CD4-positive, alpha-beta T cell (primary cell): Measurements from ENCODE around the gene FAM222B. TPM values are rescaled to one million over a fixed set of nuclear protein-coding genes. Genes with fewer than 3 reads are reported as not detected.

Experiments used
- ATAC-seq: fragments of 200-7000 bp; cut with Tn5 transposase; one replicate; pipeline ENCODE4 v1.10.0; 2022; ENCODE audit warnings: mild to moderate bottlenecking; ENCODE audit not compliant: poor library complexity
- CTCF ChIA-PET: fragments of 350-600 bp; sonication (Branson Sonifier 250); formaldehyde crosslinking; loops from one replicate; lab custom pipeline; 2021; ENCODE audit warnings: antibody characterized with exemption, inconsistent platforms; lab: Charles Lee
- POLR2A ChIA-PET: fragments of 350-600 bp; sonication (Branson Sonifier 250); formaldehyde crosslinking; loops from one replicate; lab custom pipeline; 2021; ENCODE audit warnings: antibody characterized with exemption, inconsistent platforms; lab: Charles Lee
- DNase-seq, 14 experiments: peaks; one replicate each; pipeline ENCODE4 v3.0.0-alpha.2; 2013 to 2020; ENCODE audit warnings: mixed read lengths in 2 of 14
- H3K27ac ChIP-seq, 2 donors: one replicate each; pipeline versions ENCODE4 v1.5.1 to v1.7.0; 2013; ENCODE audit warnings: low read length in 2 of 2, low read depth in 1 of 2, mild to moderate bottlenecking in 1 of 2
- H3K27me3 ChIP-seq, 2 experiments: 1 replicate in 1 of 2; 2 replicates in 1 of 2; pipeline versions ENCODE4 v1.6.1 to v1.7.0; 2013; ENCODE audit warnings: low read length in 2 of 2, control low read depth in 1 of 2, mild to moderate bottlenecking in 1 of 2, moderate library complexity in 1 of 2; ENCODE audit not compliant: insufficient read depth in 2 of 2, control insufficient read depth in 1 of 2
- H3K36me3 ChIP-seq: one replicate; pipeline ENCODE4 v1.6.1; 2013; ENCODE audit warnings: low read length, control low read depth; ENCODE audit not compliant: insufficient read depth
- H3K4me1 ChIP-seq: one replicate; pipeline ENCODE4 v1.6.1; 2013; ENCODE audit warnings: low read length, control low read depth; ENCODE audit not compliant: insufficient read depth
- H3K4me3 ChIP-seq: one replicate; pipeline ENCODE4 v1.5.1; 2013; ENCODE audit warnings: mild to moderate bottlenecking, low read length, moderate library complexity
- H3K9me3 ChIP-seq, 2 experiments: 1 replicate in 1 of 2; 2 replicates in 1 of 2; pipeline versions ENCODE4 v1.6.1 to v1.7.0; 2013; ENCODE audit warnings: low read length in 2 of 2, mild to moderate bottlenecking in 2 of 2, control low read depth in 1 of 2, moderate library complexity in 1 of 2; ENCODE audit not compliant: control insufficient read depth in 1 of 2, insufficient read depth in 1 of 2
- H3K27ac Mint-ChIP-seq: one replicate; pipeline ENCODE4 v1.8.0; 2020; ENCODE audit warnings: mixed read lengths
- H3K27me3 Mint-ChIP-seq: one replicate; pipeline ENCODE4 v1.8.0; 2021; ENCODE audit warnings: mixed read lengths
- H3K36me3 Mint-ChIP-seq: one replicate; pipeline ENCODE4 v1.8.0; 2021; ENCODE audit warnings: low read depth, mixed read lengths
- H3K4me1 Mint-ChIP-seq: one replicate; pipeline ENCODE4 v1.8.0; 2021; ENCODE audit warnings: low read depth, mixed read lengths
- H3K4me3 Mint-ChIP-seq: one replicate; pipeline ENCODE4 v1.8.0; 2020; ENCODE audit warnings: mild to moderate bottlenecking, mixed read lengths
- H3K9me3 Mint-ChIP-seq: one replicate; pipeline ENCODE4 v1.8.0; 2020; ENCODE audit warnings: mixed read lengths
- intact Hi-C, 2 experiments: fragments of 100-400 bp; cut with DNase I in 1 of 2; cut with micrococcal nuclease in 1 of 2; formaldehyde crosslinking; loops; one replicate each; pipeline versions ENCODE4 v1.15.1 to v1.9.0; 2023 to 2025; cut with DNase I, micrococcal nuclease
- total RNA-seq, 174 experiments: library from RNA in 2 of 174; stranded (reverse) in 2 of 174; gene quantifications; one replicate each; pipeline ENCODE4 v1.2.3 and lab custom pipeline; 2021 to 2026
- TF ChIP-seq, protein P1 (sequence below): fragments of 200-600 bp; IDR thresholded peaks from one replicate; pipeline ENCODE4 v1.8.0; 2022; ENCODE audit warnings: antibody characterized with exemption, mild to moderate bottlenecking

The FAM222B gene
- total RNA-seq, 2 experiments from 2014 or later: 17.3 to 17.5 TPM

GRCh38 chr17:28744972-28745785, 97.4 kb downstream of the FAM222B start:
- Mint-ChIP-seq H3K4me1 (peaks cover 24% of the 10 kb centered on the region), H3K9me3 (no peaks in the 10 kb centered on the region), H3K27ac (peak overlapping the region; percentile 88), H3K36me3 (peaks cover 20% of the 10 kb centered on the region), H3K27me3 (no peaks in the 10 kb centered on the region), H3K4me3 (peak overlapping the region; percentile 90)
- H3K4me1 ChIP-seq: peaks cover 56% of the 10 kb centered on the region
- intact Hi-C loops: loop anchor here in 1 of 2 experiments (1.0 to 10.0 kb wide), 2 partner anchors 18 to 840 kb away; partner anchors contain the start of gene GIT1
- ChIA-PET POLR2A (interaction anchor here (0.6 to 13.8 kb wide), 9 partner anchors 17 to 207 kb away, joined by 3 to 268 read pairs (median 7); partner anchors contain the start of genes DHRS13, FLOT2, NEK8 and PHF12), CTCF (interaction anchor here (1.4 to 12.6 kb wide), 3 partner anchors 18 to 19 kb away, joined by 4 to 373 read pairs (median 6); partner anchors contain the start of genes NEK8 and TLCD1)
- peak overlapping the region; percentile 76 for H3K4me3 ChIP-seq
- no peaks in the 10 kb centered on the region for H3K9me3 ChIP-seq
- H3K36me3 ChIP-seq: peaks cover 26% of the 10 kb centered on the region
- ATAC-seq (no peak), DNase-seq (peak in 5 of 14 experiments; percentile 16 to 67 (median 57))
- H3K27me3 ChIP-seq: no peaks in the 10 kb centered on the region
- TF ChIP-seq, protein P1, sequence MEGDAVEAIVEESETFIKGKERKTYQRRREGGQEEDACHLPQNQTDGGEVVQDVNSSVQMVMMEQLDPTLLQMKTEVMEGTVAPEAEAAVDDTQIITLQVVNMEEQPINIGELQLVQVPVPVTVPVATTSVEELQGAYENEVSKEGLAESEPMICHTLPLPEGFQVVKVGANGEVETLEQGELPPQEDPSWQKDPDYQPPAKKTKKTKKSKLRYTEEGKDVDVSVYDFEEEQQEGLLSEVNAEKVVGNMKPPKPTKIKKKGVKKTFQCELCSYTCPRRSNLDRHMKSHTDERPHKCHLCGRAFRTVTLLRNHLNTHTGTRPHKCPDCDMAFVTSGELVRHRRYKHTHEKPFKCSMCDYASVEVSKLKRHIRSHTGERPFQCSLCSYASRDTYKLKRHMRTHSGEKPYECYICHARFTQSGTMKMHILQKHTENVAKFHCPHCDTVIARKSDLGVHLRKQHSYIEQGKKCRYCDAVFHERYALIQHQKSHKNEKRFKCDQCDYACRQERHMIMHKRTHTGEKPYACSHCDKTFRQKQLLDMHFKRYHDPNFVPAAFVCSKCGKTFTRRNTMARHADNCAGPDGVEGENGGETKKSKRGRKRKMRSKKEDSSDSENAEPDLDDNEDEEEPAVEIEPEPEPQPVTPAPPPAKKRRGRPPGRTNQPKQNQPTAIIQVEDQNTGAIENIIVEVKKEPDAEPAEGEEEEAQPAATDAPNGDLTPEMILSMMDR: no peak
- H3K27ac ChIP-seq: peak overlapping the region; percentile 72 to 88

- peaks cover 21% of the 10 kb centered on the region for H3K36me3 ChIP-seq
- Mint-ChIP-seq H3K36me3 (peaks cover 15% of the 10 kb centered on the region), H3K9me3 (no peaks in the 10 kb centered on the region), H3K4me3 (peak overlapping the region; percentile 90), H3K27ac (peak overlapping the region; percentile 88), H3K4me1 (peaks cover 20% of the 10 kb centered on the region), H3K27me3 (no peaks in the 10 kb centered on the region)
- TF ChIP-seq, protein P1: no peak
- H3K27me3 ChIP-seq: no peaks in the 10 kb centered on the region
- DNase-seq (peak; percentile 39 to 83 (median 58)), ATAC-seq (peak; percentile 39)
- H3K4me1 ChIP-seq: peaks cover 50% of the 10 kb centered on the region
- H3K4me3 ChIP-seq: peak overlapping the region; percentile 76
- intact Hi-C loops: loop anchor here in 1 of 2 experiments (1.0 to 10.0 kb wide), 2 partner anchors 17 to 840 kb away; partner anchors contain the start of gene GIT1
- ChIA-PET POLR2A (interaction anchor here (0.6 to 13.8 kb wide), 11 partner anchors 16 to 208 kb away, joined by 3 to 268 read pairs (median 7); partner anchors contain the start of genes BLTP2, DHRS13, FLOT2 and NEK8), CTCF (interaction anchor here (0.9 to 12.6 kb wide), 4 partner anchors 17 to 149 kb away, joined by 3 to 373 read pairs (median 4); partner anchors contain the start of genes NEK8, RPL23A and TLCD1)
- peak overlapping the region; percentile 72 to 88 for H3K27ac ChIP-seq
- no peaks in the 10 kb centered on the region for H3K9me3 ChIP-seq
These were observed 98.3 kb downstream of the FAM222B start for GRCh38 chr17:28744104-28744971.
